NCI-H345 (cell line): ENCODE results near the gene GAB3.
"Not testable (repeated sequence)": the region's sequence is repeated elsewhere in the genome, so short reads cannot be mapped to it uniquely, and the experiment has no call there.

Experiments
- DNase-seq: peaks from one replicate; lab custom pipeline; 2025; lab: John Stamatoyannopoulos, UW

The GAB3 gene

DNA sequence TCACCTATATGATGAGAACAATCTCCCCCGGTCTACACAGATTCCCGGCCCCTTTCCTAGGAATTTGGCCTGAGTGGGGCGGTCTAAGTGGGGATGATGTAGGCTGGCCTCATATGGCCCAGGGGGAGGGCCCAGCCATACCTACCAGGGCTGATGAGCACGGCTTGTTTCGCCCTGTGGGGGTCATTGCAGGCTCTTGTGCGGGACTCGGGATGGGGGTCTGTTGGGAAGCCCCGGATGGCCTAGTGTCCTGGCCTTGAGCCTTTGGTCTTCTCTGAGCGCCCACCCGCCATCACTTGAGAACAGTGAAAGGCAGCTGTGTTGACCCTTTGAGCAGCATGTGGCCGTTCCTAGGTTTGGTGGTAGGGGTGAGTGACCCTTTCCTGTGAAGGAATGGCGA is 92.7 kb downstream of the GAB3 start:
- no peak for DNase-seq

DNA sequence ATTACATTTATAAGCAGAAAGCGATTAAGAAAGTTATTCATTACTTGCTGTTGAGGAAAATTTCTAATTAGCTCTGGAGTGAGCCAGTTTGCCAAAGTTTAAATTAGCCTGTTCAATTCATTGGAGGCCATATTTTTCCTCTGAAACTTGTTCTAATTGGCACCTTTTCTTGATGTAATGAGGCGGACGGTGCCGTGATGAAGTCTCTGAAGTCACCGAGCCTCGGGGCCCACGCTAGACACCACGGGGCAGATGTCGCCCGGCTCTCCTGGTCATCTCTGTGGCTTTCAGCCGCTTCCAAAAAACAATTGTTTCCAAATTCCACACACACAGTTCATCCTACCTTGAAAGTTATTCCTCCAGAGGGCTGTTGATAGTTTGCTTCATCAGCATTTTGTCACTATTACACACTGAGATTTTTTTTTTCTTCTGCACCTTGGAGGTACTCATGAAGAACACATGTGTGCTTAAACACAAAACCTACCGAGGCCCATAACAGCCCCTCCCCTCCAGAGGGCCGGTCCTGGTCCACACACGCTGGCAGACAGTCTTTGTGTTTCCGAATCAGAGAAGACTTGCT is 93.6 kb downstream of the GAB3 start:
- no peak for DNase-seq

DNA sequence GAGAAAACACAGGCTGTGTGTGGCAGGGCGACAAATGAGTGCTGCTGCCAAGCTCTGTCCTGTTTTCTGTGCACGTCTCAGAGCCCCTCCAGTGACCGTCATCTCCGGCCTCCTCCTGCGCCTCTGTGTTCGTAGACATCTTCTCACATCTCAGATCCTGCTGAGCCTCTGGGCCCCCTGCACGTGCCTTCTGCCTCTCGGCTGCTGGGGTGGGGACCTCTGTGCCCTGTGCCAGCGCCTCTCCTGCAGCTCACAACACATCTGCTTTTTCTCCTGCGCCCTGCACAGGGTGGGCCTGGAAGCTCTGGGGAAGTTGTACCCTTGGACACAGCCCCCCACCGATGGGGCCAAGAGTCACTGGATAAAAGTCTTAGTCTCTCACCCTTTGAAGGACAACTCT is 95.1 kb downstream of the GAB3 start:
- DNase-seq, result no peak

DNA sequence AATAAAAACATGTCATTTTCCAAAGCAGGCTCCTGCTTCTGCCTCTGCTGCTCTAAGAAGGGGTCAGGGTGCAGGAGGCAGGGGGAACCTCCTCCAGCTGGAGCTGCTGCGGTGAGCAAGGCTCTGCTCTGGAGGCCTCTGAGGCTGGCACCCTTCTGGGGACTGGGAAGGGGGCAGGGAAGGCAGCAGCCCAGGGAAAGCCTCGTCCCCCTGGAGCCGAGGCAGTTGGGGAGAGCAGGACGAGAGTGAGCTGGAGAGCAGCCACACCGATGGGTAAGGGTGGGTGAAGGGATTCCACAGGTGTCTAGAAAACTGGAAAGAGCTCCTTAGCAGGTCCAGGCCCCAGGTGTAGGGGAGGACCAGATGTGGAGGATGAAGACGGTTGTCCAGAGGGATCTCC is 95.5 kb downstream of the GAB3 start:
- DNase-seq, result no peak

DNA sequence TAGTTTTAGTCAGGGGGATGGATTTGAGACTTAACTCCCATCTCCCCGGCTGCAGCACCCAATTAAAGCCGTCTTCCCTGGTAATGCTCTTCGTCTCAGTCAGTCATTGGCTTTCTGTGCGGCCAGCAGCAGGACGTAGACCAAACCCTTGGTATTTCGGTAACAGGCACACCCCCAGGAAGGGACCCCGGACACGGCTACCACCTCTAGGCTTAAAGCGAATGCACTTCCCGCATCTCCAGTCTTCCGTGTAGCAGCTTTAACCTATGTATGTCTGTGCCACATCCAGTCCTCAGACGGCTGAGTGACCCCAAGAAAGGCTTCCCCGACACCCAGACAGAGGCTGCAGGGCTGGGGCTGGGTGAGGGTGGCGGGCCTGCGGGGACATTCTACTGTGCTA is 96.0 kb downstream of the GAB3 start:
- DNase-seq, result no peak

DNA sequence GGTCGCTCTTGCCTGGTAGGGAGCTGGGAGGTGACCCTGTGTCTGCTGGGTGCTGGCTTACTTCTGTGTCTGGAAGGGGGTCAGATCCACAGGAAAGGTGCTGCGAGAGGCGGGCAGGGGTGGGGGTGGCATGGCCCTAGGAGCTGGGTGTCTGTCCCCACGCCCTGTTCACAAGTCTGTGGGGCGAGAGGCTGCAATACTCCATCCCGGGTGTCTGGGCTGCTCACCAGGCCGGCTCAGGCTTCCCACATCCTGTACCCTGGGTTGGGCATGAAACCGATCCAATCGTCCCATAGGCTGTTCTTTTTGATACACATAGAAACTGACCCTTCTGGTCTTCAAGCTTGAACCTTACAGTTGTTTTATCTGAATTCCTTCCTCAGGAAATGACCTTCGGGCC is 96.5 kb downstream of the GAB3 start:
- DNase-seq, result no peak

DNA sequence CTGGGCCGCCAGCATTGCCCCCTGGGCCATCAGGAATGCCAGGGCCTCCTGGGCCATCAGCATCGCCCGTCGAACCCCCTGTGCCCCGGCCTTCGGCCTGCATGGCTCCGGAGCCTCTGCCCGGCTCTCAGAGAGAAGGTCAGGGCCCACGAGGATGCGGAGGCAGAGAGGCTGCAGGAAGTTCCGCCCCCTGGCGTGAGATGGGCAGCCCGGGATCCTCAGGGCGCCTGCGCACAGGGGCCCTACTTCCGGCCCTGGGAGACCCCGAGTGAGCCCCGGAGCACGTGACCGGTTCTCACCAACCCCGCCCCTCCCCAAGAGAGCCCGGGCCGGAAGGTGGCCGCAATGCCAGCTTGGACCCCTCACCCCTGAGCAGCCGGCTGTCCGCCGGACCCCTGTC is 97.5 kb downstream of the GAB3 start, which contains the start of gene CTAG2:
Gene CTAG2 (minus strand): TSS at position 167 of the 400 bp plus-strand sequence. CDS start 64 bp downstream, at position 103.
- not testable (repeated sequence) for DNase-seq

DNA sequence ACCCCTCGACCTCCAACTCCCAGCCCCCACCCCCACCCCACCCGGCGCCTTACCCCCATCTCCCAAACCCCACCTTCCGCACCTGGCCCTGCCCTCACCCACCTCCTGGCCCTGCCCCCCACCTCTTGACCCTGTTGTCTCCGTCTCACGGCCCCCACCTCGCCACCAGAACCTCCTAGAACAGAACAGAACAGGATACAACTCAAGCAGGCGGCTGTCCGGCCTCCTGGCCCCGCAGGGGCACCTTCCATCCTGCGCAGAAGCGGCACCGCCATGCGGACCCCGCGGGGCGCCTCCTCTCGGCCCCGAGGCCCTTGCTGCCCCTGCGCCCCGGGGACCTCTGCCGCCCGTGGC is 97.9 kb downstream of the GAB3 start:
- no peak for DNase-seq

DNA sequence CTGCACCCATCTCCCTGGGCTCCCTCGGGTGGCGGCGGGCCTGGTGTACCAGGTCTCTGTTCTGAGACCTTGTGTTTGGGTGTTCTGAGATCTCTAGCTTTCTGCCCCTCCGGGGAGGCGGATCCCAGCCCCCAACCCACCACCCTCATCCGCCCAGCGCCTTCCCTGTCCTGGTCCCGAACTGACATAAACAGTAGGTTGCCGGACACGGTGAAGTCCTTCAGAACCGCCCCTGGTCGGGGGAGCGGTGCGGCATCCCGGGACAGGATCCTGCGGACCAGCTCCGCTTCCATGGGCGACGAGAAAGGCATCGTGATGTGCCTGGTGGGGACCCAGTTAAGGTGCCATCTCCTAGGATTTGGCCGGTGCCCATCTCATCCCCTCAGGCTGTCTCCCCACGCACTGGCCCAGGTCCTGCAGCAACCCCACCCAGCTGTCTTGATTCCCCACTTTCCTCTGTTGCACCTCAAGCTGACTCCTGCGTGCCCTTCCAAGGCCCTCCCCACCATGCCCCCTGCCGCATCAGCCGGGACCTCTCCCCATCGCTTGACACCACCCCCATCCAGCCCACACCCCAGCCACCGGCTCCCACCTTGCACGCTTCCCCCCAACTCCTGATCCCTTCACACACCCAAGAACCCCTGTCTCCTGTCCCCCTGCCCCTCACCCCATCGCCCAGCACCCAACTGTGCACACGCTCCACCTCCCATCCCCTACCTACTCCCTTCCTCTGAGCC is 98.4 kb downstream of the GAB3 start:
- DNase-seq, result no peak

DNA sequence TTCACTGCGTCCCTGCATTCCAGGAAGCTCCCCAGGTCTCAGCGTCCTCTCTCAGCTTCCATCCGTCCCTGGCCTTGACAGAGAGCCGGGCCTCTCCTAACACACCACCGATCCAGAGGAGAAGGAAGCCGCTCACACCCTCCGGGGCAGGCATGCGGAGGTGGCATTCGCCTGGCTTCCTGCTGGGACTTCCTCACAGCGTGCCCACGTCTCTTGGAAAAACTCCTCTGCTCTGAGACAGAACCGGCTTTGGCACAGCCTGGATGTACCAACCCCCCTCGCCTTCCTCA is 100.7 kb downstream of the GAB3 start:
- no peak for DNase-seq

DNA sequence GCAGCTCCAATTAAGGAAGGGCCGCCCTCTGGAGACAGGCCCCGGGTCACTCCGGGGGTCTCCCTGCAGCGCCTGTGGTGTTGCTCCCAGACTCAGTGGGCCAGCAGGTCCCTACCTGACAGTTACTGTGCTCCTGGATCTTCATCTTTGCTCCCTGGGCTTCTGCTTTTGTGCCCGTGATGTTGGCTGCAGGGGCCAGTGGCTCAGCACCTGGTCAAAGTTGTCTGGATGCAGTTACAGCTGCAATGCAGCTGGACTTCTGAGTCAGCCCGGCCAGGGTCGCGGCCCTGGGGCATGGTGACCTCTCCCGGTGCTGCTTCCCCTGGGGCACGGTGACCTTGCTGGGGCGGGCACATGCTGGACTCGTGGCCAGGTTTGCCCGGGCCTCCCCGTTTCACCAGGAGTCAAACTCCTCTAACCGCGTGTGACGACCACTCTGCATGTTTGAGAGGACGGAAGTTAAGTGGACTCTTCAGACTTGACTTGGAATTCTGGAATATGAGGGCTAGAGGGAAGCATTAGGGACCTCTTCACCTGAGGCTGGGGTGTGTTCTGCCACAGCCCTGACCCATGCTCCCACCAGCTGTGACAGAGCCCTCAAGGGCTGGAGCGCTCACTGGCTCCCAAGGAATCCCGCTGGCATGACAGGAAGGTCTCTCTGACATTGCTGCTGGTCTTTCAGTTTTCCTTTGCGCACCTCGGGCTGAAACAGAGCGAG is 101.2 kb downstream of the GAB3 start:
- no peak for DNase-seq

DNA sequence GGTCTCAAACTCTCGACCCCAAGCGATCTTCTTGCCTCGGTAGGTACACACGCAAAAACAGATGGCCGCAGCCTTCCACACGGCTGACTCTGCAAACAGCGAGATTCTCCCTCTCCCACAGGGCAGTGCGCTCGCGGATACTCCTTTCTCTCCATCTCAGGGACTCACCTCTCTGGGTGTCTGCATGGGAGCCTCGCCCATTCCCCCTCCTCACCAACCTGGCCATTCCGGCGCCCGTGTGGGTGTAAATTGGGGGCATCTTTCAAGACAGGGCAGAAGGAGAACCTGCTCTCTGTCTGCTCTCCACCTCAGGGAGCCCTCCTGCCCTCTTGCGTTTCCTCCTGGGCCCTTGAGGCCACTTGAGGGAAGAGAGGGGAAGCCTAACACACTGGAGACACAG is 101.9 kb downstream of the GAB3 start:
- no peak for DNase-seq

DNA sequence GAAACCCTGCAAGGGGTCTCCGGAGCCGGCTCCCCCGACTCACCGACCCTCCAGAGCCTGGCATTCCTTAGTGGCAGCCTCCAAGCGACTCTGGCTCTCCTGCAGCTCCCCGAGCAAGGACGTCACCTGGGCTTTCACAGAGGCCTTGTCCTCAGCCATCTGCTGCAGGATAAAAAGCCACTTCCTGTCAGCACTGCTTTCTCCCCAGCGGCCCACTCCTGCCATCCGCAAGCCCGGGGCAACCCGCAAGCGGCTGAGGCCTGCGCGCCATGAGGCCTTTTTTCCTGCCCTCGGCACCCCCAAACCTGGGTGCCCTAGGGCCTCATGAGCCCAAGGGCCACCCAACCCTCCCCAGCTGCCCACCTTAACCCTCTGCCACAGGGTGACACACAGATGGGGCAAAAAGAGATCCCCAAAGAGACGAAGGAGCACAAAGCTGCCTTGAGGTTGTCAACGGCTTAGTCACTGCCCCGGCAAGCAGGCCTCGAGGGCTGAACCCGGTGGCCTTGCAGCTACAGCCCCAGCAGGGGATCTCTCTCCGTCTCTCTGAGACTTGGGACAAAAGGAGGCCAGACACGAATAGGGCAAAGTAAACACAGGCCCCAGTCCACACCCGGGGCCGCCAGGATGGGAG is 105.0 kb downstream of the GAB3 start:
- not testable (repeated sequence) for DNase-seq

DNA sequence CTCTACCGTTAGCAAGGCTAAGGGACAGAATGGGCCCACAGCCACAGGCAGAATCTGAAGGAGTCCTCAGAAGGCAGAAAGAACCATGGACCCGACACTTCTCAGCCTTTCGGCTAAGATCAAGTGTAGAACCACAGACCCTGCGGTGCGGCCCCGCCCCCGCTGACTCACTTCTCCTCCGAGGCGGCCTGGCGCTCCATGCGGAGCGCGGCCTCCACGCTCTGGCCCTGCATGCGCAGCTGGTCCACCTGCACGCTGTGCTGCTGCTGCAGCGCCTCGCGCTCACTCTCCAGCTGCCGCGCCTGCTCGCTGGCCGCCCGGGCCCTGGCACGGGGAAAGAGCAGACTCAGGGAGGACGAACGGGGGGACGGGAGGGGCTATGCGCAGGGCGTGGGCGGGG is 107.2 kb downstream of the GAB3 start:
- not testable (repeated sequence) for DNase-seq

DNA sequence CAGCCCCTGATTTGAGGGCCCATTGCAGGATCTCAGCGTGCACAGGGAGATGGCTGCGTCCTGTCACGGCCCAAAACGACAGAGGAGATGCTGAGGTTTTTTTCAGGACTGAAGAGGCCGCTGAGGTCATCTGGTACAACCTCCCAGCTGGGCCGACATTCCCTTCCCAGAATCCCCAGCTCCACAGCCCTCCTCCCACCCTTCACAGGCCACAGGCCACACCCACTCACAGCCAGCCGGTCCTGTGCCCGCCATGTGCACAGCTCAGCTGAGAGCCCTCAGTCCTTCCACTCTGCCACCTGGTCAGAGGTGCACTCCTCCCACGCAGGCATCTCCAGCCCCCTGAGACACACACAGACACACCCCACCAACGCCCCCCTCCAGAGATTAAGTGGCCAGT is 109.1 kb downstream of the GAB3 start:
- not testable (repeated sequence) for DNase-seq

DNA sequence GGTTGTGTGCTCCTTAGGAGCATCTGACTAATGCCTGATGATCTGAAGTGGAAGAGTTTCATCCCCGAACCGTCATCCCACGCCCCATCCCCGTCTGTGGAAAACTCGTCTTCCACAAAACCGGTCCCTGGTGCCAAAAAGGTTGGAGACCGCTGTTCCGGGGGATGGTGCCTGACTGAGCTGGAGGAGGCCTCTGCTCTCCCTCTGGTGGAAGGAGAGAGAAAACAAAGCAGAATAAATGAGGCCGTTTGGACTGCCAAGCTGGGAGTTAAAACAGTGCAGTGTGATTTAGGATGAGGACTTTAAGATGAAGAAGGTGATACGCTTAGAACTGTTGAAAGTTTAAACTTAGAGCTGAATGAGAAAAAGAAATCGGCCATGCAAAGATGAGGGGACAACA is 117.2 kb downstream of the GAB3 start:
- DNase-seq, result not testable (repeated sequence)

DNA sequence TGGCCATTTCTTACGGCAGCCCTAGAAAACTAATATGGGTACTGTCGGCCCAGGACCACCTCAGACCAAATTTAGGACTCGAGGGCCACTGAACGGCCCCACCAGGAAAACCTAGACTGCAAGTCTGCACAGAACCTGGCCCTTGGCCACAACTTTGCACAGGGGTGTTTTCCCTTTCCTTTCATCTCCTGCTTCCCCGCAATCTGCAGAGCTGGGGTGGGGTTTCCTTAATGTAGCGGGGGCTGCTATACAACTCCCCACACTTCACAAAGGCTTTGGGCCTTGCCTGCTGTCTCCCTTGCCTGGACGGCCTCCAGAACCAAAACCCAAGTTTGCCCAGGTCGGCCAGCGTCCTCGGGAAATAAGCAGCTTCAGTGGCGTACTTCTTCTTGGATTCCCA is 119.9 kb downstream of the GAB3 start:
- not testable (repeated sequence) for DNase-seq

DNA sequence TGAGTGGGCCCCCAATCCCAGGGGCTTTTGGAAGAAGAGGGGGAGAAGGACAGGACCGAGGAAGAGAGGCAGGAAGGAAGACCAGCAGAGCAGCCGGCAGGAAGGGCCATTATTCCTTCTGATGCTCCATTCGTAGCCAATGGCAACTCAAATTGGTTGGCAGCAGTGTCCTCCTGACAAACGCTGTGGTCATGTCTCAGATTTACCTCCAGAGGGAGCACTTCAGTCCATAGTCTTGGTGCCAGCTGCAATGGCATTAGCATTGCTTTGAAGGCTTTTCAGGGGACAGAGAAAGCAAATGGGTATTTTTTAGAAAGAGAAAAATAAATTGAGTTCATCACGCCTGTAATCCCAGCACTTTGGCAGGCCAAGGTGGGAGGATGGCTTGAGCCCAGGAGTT is 121.9 kb downstream of the GAB3 start:
- not testable (repeated sequence) for DNase-seq
